DMS53 (cell line): ENCODE results near the gene NDUFA8.

Source experiments
- DNase-seq: peaks from one replicate; lab custom pipeline; 2025; lab: John Stamatoyannopoulos, UW

The NDUFA8 gene

DNA sequence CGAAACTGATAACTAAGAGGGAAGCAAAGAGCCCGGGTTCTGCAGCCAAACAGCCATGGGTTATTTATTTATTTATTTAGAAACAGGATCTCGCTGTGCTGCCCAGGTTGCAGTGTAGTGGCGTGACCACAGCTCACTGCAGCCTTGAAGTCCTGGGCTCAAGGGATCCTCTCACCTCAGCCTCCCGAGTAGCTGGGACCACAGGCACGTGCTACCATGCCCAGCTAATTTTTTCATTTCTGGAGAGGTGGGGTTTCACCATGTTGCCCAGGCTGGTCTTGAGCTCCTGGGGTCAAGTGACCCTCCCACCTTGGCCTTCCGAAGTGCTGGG lies 24.1 kb downstream of the NDUFA8 start:
- no peak for DNase-seq

DNA sequence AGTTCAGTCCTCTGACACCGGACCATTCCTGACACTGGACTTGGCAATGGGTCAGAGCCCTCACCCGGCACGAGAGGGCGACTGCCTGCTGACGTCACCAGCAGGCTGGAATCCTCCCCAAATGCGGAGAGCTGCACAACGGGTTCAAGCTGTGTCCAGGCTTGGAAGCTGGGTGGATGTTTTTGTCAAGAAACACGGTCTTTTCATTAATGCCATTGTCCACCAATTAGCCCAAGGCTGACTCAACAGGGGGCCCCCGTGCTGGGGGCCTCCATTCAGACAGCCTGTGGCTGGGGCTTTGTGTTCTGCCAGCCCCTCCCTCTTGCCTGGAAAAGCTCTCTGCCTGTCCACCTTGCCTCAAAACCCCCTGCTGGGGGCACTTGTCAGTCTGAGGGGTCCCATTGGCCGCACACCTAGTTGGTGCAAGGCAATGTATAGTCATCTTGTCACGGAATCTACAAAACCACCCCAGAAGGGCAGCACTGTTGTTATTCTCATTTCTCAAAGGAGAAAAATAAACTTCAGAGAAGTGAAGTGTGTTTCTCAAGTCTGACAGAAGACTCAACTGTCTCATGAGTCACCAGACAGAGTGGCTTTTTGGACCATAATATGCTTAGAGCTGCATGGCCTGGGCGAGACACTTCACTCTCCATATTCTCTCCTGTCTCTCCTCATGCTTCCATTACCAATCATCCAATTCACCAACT lies 24.6 kb downstream of the NDUFA8 start:
- no peak for DNase-seq

DNA sequence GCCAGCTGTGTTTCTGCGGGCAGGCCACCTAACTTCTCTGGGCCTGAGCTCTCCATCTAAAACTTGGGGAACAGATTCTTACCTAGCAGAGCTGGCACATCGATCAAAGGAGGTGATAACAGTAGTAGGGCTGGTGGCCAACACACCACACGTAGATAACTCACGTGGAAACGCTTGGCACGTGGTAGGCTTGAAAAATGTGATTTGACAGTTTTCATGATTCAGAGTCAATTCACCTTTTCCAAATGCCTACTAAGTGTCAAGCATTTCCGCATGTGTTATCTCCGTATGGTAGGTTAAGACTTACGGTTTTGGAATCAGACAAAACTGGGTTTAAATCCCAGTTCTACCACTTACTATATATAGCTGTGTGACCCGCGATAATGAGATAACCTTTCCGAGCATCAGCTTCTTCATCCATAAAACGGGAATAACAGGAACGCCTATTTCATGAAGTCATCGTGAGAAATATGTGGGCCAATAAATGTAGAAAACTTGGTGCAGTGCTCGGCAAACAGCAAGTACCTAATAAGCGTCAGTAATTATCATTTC lies 25.5 kb downstream of the NDUFA8 start:
- DNase-seq: no peak

DNA sequence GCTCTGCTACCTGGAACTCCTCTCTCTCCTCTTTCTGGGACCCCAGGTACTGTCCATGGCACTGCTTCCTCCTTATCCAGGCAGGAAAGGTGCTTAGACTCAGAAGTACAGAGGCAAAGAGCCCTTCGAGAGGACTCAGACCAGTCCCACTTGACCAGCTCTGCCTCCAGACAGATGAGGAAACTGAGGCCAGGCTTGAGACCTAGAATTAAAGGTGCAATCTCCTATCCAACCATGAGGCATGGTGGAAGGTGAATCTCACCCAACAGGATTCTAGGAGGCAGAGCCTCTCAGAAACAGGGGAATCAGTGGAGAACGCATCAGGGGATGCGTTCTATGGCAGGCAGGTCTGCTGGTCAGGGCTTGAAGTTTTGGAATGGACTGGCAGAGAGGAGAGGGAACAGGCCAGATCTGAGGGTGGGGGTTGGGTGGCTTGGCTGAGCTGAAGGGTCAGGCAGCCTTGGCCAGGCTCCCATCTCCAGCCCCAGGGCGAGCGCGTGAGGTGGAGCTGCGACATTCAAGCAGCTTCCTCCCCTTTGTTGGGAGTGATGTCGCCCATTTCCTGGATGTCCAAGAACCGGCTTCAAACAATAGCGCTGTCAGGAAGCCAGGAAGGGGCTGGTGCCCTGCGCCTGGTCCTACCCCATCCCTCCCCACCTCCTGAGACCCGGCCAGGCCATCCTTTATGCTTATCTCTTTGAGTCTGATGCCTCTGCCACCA lies 26.2 kb downstream of the NDUFA8 start:
- no peak for DNase-seq

- no peak for DNase-seq
These were observed 27.0 kb downstream of the NDUFA8 start for GRCh38 chr9:122132539-122132938.

- no peak for DNase-seq
These were observed 28.1 kb downstream of the NDUFA8 start for GRCh38 chr9:122131401-122132001.

DNA sequence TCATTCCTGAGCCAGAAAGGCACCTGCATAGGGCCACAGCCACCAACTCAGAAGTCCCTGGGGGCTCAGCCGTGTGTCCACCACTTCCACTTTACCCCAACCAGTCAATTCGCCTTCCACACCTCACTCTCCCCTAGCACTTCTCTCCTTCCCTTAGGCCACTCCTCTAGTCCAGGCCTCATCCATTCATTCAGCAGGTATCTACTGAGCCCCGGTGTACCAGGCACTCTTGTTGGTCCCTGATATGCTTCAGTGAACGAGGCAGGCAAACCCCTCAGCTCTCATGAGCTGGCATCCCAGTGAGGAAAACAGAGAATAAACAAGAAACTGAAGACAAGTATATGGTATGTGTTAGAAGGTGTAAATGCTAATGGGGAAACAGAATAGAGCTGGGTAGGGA lies 28.7 kb downstream of the NDUFA8 start:
- no peak for DNase-seq

DNA sequence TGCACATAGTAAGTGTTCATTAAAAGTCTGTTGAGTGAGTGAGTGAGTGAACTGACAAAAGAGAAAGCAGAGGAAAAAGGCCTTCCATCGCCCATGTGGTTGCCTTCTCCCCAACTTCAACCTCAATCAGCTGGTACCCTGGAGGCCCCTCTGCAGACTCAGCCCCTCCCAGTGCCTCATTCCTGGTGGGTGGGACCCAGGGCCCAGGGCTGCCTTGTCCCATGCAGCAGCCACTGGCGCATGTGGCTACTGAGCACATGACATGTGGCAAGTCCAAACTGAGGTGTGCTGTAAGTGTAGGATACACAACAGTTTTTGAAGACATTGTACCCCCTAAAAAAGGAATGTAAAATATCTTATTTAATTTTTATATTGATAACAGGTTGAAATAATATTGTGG lies 29.6 kb downstream of the NDUFA8 start:
- DNase-seq: no peak

DNA sequence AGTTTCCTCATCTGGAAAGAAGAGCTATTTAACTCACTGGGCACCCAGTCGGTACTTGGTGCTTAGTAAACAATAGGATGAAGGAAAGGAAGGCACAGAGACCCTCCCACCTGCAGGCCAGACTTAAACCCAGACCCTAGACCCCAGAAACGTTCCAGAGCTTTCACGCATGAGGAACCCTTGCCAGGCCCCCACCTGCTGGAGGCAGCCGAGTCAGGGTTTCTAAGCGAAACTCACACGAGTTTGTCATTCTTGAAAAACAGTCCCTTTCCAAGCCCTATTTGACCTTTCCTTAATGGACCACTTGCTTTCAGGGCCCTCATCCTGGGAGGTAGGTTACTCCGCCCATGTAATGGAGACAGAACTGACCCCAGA lies 30.6 kb downstream of the NDUFA8 start:
- DNase-seq: no peak

DNA sequence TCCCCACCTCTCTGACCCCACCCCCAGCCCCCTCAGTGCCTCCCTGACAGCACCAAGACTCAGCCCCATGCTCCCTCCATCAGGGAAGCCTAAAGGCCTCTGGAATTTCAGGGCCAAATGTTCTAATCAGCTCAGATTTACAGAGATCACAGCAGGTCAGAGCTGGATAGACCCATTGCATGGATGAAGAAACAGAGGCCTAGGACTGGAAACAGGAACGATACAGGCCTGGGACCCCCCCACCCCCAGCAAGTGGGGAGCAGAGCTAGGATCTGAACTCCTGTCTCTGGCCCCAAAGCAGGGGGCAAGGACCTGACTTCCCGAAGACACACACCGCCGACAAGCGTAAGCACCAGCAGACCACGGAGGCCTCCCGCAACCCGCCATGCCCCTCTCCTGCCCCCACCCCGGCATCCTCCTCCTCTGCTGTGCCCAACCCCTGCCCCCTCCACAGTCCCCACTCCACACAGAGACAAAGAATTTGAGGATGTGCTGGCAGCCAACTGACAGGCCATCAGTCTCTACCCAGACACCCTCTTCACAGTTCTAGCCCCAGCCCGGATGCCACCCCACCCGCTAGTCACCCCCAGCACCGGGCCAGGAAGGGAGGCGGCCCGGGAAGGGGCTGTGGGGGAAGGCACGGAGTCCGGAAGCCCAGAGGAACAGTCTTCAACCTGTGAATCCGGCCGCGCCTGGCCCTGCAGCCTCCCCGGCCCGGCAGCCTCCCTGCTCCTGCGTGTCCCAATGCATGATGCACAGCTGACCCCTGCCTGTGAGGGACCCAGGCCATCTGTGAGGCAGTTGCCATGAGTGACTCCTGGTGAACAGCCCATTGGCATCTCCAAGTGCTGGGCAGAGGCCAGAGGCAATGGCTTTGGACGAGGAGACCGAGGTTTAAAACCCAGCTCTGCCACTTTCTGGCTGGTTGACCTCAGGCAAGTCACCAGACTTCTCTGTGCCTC lies 31.3 kb downstream of the NDUFA8 start:
- no peak for DNase-seq

DNA sequence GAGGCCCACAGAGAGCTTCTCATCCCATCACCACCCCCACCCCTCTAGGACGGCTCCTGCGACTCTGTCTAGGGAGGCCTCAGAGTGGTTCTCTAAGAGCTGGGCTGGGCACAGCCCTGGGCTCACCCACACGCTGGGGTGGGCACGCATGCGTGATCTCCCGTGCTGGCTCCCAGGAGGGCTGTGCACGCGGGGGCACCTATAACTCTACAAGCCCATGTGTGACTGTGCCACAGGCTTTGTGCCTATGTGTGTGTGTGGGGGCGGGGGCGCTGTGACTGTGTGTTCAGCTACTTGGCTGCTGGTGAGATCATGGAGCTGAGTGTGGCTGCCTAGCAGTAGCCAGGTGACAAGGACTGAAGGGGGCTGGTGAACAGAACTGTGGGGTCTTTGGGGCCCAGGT lies 32.2 kb downstream of the NDUFA8 start:
- DNase-seq: peak; percentile 34

GRCh38 chr9:122126331-122127261 lies 33.0 kb downstream of the NDUFA8 start:
- DNase-seq: peak; percentile 59

GRCh38 chr9:122125509-122126330 lies 33.9 kb downstream of the NDUFA8 start:
- peak; percentile 72 for DNase-seq

DNA sequence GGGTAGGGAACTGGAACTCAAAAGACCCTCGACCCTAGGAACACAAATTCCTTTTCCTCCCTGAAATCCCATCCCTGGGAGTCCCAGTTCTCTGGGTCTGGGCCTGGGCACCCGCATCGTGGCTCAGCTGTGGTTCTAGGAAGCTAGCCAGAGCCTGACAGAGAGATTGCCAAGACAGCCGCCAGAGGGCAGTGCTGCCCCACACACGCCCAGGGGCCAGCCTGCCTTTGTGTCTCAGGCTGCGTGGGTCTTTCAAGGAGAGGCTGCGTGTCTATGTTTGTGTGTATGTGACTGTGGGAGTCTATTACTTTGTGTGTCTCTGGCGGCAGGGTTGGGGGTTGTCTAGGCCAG lies 34.4 kb downstream of the NDUFA8 start:
- peak; percentile 87 for DNase-seq

- DNase-seq: no peak
These were observed 35.1 kb downstream of the NDUFA8 start for GRCh38 chr9:122124528-122124927.

DNA sequence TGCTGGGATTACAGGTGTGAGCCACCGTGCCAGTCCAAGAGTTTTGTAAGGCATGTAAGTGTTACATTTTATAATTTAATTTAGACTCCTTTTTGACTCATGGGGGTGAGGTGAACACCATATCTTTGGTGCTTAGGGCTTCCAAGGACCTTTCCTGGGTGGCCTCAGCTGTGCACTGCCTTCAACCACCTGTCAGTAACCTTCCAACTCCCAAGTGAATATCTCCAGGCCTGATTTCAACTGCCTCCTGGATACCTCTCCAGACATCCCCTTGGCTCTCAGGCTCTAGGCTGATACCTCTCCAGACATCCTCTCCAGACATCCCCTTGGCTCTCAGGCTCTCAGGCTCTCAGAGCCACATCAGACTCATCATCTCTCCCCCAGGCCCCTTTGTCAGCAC lies 35.5 kb downstream of the NDUFA8 start:
- no peak for DNase-seq

- DNase-seq: peak; percentile 81
These were observed 36.5 kb downstream of the NDUFA8 start for GRCh38 chr9:122122903-122123632.

DNA sequence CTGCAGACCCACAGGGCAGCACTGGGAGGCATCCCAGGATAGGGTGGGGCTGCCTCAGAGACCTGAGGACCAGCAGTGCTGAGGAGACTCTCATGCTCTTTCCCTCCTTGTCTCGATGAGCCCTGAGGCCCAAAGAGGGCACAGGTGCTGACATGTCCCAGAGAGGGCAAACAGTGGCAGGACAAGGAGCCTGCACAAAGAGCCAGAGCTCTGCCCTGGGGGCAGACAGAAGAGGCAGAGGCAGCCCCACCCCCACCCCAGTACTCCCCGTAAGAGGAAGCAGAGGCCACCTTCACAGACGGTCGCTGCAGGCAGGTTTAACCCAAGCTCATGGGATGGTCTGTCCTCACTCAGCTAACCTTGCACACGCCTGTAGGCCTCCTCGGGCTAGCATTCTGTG lies 37.1 kb downstream of the NDUFA8 start:
- DNase-seq: peak; percentile 42

DNA sequence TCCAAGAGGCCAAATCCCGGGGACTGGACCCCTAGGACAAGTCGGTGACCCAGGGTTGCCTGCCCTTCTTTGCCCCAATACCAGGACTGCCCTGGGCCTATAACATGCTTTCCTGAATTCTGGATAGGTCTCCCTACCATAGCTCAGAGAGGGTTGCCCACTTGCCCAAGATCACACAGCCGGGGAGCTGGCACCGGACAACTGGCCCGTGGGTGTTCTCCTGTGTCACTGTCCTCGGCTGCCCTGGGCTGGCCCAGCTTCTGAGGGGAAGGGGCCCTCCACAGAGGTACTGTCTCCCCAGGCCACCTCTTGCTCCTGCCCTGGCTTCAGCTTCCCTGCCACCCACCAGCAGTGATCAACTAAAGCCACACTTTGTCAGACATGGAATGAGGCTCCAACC lies 37.6 kb downstream of the NDUFA8 start:
- DNase-seq: no peak
